AML-193 (cell line): ENCODE data around the gene ERBIN.
A peak's percentile ranks its signal among the peaks of the same experiment; 100 is the strongest.
"Not testable (repeated sequence)": the region's sequence is repeated elsewhere in the genome, so short reads cannot be mapped to it uniquely, and the experiment has no call there.

ENCODE experiments used
- DNase-seq, 2 experiments: peaks; one replicate each; lab custom pipeline; 2025; lab: John Stamatoyannopoulos, UW

Gene ERBIN, protein sequence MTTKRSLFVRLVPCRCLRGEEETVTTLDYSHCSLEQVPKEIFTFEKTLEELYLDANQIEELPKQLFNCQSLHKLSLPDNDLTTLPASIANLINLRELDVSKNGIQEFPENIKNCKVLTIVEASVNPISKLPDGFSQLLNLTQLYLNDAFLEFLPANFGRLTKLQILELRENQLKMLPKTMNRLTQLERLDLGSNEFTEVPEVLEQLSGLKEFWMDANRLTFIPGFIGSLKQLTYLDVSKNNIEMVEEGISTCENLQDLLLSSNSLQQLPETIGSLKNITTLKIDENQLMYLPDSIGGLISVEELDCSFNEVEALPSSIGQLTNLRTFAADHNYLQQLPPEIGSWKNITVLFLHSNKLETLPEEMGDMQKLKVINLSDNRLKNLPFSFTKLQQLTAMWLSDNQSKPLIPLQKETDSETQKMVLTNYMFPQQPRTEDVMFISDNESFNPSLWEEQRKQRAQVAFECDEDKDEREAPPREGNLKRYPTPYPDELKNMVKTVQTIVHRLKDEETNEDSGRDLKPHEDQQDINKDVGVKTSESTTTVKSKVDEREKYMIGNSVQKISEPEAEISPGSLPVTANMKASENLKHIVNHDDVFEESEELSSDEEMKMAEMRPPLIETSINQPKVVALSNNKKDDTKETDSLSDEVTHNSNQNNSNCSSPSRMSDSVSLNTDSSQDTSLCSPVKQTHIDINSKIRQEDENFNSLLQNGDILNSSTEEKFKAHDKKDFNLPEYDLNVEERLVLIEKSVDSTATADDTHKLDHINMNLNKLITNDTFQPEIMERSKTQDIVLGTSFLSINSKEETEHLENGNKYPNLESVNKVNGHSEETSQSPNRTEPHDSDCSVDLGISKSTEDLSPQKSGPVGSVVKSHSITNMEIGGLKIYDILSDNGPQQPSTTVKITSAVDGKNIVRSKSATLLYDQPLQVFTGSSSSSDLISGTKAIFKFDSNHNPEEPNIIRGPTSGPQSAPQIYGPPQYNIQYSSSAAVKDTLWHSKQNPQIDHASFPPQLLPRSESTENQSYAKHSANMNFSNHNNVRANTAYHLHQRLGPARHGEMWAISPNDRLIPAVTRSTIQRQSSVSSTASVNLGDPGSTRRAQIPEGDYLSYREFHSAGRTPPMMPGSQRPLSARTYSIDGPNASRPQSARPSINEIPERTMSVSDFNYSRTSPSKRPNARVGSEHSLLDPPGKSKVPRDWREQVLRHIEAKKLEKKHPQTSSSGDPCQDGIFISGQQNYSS (N-terminal part only)

DNA sequence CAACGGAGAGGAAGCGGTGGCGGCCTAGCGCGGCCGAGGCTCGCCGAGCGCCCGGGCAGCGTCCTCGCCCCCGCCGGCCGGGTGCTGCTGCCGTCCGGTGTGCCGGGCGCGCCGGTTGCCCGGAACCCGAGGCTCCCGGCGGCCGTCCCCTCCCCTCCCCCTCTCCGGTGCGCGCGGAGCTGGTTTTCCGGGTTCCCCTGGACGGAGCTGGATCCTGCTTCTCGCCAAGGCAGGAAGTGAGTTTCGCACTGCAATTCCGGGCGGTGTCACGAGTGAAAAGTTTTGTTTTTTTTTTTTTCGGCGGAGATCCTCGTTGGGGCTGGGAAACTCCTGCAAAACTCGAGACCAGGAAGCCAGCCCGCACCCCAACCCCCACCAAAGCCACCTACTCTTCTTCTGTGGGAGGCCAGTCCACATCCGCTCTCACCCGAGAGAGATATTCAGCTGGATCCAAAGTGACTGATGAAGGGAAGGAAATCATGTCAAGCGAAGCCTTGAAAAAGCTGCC is at the start of gene ERBIN:
TSS of gene ERBIN (plus strand) at position 300 of the 508 bp plus-strand sequence. CDS start 66,144 bp downstream, outside the sequence.
- DNase-seq = peak; percentile 53 to 60

DNA sequence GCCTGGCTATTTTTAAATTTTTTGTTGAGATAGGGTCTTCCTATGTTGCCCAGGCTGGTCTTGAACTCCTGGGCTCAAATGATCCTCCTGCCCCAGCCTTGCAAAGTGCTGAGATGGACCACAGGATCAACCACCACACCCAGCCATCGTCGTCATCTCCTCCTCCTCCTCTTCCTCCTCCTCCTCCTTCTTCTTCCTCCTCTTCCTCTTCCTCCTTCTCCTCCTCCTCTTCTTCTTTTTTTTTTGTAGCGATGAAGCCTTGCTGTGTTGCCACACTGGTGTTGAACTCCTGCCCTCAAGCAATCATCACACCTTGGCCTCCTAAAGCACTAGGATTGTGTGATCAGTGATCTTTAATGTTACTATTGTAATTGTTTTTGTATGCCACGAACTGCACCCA is 49.4 kb upstream of the ERBIN start:
- DNase-seq = no peak

DNA sequence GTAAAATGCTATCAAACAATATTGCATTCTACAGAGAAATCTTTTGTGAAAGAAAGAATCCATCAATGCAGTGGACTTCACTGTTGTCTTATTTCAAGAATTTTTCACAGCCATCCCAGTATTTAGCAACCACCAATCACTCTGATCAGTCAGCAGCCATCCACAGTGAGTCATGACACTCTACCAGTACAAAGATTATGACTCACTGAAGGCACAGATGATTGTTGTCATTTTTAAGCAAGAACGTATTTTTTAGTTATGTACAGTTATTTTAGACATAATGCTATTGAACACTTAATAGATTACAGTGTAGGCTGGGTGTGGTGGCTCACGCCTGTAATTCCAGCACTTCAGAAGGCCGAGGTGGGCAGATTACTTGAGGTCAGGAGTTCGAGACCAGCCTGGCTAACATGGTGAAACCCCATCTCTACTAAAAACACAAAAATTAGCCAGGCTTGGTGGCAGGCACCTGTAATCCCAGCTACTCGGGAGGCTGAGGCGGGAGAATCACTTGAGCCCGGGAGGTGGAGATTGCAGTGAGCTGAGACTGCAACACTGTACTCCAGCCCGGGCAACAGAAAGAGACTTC is 46.6 kb upstream of the ERBIN start:
- not testable (repeated sequence) for DNase-seq

DNA sequence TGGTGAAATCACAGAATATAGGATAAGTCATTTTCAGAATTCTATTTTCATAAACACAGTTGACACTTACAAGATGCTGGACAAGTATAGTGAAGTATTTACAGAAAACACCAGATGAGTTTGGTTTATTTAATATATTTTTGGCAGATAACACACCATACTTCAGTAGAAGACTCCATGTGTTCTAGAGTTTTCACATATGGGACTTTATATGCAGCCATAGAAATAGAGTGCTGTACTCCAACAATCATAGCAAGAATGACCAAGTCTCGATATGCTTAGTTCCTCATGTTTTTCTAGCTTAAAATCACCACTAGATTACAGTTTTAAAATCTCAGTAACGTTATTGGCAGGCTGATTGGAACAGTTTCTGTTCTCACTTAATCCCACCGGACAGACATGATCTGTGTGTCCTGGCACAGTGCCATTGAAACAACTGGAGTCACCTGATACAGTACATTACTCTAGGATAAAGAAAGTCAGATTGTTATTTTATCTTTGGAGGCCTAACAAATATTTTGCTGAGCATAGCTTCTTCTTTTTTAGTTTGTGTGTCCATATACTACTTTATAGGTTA is 45.8 kb upstream of the ERBIN start:
- no peak for DNase-seq

DNA sequence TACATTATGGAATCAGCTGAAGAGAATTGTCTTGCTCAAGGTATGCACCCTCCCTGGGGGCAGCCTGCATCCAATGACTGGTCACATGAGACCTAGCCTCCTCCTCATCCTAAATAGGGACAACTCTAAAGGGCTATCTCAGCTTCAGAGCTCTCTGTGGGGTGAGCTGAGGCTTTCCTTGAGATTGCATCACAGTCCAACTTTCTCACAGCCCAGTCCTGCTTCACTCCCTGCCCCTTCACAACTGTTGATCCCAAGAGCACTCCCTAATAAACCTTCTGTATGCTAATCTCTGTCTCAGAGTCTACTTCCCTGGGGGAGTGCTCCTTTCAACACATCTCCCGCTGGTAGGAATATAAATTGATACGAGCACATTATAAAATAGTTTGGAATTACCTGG is 44.1 kb upstream of the ERBIN start:
- no peak for DNase-seq

DNA sequence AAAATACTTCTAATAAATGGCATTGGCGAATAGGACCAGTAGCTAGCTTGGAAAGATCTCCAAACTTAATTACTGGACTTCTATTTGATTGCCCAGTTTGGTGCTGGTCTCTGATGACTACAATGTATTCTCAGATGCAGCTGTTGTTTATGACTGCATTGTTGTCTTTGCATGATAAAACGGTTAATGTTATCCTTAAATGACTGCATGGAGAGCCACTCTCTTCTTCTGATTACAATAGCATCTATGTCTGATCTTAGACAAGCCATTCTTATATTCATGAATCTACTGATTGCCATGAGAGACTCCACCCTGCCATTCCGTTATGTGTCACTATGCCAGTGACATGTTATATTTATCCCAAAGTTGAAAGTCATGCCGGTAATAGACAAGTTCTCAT is 42.9 kb upstream of the ERBIN start:
- no peak for DNase-seq

DNA sequence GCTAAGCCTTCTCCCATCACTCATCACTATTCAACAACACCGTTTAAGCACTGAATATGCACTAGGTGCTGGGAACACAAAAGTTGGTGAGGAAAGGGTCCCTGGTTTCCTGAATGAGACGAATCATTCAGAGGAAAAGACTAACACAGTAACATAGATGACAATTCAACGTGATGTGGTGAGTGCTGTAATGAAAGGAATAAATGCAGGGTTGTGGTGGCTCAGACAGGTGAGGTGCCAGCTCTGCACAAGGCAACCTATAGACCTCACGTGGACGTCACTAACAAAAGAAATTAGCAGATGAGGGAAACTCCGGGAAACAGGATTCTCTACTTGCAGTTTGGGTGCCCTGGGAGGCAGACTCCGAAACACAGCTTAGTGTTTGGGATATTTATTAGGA is 40.0 kb upstream of the ERBIN start:
- DNase-seq = no peak

DNA sequence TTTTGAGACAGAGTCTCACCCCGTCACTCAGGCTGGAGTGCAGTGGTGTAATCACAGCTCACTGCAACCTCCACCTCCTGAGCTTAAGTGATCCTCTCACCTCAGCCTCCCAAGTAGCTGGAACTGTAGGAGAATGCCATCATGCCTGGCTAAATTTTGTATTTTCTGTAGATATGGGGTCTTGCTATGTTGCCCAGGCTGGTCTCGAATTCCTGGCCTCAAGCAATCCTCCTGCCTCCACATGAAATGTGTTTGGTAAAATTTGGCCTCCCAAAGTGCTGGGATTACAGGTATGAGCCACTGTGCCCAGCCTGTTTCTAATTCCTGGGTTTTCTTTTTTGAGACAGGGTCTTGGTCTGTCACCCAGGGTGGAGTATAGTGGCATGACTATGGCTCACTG is 34.4 kb upstream of the ERBIN start:
- not testable (repeated sequence) for DNase-seq

DNA sequence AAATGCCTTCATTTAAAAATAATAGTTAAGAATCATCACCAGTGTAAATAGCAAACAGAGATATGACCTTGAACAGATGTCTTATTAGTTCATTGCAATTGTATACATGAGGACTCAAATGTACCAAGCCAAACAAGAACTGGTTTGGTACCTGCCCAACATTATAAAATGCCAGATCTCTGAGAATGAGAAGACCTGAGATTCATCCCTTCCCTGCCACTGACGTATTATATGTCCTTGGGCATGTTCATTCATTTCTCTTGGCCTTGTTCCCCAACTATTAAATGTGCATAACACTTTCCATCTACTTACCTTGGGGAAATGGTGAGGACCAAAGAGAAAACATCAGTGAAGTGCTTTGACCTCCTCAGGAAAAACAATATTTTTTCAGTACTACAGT is 33.6 kb upstream of the ERBIN start:
- DNase-seq = no peak

DNA sequence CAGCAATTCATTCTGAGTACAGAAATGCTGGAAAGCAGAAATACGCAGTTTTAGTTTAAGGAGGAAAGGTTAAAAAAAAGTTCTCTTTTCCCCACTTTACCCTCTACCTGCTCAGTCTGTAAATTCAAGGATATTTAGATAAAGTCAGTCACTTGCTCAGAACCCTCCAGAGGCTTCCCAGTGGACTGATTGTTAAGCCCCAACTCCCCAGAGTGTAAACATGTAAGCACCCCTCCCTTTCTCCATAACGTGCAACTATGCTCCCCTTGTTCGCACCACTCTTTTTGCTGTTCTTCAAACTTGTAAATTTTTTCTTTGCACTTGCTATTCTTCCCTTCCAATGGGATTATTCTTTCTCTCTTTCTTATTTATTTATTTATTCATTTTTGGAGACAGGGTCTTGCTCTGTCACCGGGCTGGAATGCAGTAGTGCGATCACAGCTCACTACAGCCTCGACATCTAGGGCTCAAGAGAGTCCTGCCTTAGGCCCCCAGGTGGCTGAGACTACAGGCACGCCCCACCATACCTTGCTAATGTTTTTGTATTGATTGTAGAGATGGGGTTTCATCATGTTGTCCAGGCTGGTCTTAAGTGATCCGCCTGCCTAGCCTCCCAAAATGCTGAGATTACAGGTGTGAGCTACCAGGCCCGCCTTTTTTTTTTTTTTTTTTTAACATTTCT is 32.5 kb upstream of the ERBIN start:
- DNase-seq = no peak

DNA sequence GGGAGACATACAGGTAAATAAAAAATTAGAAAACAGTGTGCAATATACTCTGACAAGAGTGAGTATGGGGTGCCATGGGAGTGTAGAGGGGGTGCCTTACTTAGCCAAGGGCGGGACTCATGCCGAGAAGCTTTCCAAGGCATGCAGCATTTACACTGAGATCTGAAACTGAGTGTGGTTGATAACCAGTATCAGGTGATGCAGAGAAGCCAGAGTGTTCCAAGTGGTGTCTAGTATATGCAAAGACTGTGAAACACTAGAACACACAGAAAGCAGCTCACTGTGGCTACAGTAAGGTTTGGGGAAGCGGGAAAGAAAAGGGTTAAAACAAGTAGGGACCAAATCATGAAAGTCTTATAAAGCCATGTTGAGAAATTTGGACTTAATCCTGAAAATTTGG is 30.5 kb upstream of the ERBIN start:
- DNase-seq = no peak

DNA sequence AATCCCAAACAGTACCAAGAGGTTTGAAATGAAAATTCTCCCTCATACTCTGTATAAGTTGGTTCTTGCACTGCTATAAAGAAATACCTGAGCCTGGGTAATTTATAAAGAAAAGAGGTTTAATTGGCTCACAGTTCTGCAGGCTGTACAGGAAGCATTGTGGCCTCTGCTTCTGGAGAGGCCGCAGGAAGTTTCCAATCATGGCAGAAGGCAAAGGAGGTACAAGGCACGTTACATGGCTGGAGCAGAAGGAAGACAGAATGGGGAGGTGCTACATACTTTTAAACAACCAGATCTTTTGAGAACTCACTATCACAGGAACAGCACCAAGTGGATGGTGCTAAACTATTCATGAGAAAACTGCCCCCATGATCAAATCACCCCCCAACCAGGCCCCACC is 25.6 kb upstream of the ERBIN start:
- no peak for DNase-seq

DNA sequence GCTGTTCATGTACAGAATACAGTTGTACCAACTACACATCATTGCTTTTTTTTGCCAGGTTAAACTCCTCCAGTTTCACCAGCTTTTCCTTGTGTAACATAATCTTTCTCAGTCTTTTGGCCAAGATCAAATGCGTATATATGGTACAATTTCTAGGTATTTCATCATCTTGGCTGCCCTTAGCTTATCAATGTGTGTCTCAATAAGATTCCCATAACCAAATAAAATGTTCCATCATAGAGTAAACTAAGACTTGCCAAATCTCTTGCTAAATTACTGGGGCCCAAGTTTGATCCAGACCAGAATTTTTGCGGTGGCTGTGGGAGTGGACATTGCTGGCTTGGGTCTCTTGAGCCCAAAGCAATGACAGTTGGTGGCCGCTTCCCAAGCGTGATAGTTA is 24.3 kb upstream of the ERBIN start:
- DNase-seq = no peak

DNA sequence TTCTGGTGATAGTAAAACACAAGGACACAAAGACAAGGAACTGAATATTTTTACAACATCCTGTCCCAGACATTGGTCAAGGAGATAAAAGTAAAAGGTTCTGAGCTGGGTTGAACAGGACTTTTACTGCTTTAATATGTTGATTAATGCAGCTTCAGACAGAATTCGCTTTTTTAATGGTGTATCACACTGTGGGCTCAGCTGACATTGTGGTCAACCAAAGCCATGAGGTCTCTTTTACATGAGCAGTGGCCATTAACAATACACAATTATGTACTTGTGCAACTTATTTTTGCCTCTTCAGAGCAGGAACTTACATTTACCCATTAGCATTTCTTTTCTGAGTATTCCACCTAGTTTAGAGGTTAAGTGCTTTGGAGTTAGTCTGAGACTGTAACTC is 22.8 kb upstream of the ERBIN start:
- DNase-seq = no peak

DNA sequence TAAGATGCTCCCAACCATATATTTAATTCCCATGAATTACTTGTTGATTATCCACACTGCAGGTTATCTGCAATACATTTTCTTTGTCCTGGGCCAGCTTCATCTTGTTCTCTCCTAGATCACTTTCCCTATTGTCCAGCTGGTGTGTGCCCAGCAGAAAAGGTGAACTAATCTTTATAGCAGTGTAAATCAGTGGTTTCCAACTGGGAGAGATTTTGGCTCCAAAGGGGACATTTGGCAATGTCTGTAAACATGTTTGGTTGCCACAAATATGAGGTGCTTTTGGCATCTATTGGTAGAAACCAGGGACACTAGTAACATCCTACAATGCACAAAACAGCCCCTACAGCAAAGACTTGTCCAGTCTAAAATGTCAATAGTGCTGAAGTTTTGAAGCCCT is 20.1 kb upstream of the ERBIN start:
- DNase-seq = no peak

DNA sequence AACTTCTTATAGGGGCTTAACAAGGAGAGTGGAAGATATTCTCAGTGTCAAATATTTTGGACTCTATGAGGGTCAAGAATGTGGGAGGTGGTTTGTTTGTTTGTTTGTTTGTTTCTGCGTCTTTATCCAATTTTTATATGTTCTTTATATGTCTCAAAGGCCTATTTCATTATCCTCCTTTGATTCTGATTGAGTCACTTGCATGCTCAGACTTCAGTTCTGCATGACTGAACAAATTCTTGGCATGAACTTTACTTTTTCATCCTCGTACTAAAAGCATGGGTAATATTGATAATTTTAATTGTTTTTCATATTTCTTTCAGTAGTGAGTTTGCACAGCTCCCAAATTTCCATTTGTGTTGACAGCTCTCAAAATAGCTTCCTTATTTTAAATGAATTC is 19.2 kb upstream of the ERBIN start:
- DNase-seq = no peak

DNA sequence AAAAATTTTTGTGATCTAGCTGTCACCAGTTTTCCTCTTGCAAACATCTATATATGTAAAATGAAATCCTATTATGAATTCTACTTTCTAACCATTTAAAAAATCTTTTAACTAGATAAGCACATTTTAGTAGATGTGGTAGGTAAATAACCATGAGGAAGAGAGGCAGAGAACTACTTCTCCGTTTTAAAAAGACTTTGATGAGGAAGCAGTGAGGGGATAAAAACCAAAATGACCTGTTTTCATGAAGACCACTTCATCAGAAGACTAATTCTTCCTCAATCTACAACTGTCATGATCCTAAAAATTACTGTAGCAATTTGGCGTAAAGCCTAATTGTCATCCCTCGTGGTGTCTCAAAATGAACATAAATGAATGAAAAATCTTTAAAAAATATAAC is 15.7 kb upstream of the ERBIN start:
- no peak for DNase-seq

DNA sequence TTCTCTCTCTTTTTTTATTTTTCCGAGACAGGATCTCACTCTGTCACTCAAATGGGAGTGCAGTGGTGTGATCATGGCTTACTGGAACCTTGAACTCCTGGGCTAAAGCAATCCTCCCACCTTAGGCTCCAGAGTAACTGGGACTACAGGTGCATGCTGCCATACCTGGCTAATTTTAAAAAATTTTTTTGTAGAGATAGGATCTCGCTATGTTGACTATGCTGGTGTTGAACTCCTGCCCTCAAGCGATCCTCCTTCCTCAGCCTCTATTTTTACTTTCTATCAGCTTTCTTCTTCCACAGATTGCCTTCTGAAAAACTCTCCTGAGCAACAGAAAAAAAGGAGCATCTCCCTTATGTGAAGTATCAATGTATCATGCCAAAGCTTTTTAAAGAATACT is 14.1 kb upstream of the ERBIN start:
- no peak for DNase-seq

DNA sequence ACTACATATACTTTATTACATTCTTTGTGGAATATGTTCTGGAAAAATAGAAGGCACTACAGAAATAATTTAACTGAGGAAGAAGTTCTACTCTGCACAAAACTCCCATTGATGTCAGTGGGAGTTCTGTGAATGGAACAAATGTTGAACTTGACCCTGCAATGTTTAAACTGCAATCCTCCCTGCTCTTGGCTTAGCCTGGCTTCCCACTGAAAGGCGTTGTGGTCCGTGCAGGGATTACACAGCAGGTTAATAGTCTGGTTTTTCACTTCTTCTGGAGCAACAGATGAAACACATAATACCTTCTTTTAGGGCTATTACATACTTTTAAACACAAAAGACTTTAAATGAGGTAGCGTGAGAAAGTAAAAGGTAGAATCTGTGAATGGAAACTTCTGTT is 12.9 kb upstream of the ERBIN start:
- no peak for DNase-seq

DNA sequence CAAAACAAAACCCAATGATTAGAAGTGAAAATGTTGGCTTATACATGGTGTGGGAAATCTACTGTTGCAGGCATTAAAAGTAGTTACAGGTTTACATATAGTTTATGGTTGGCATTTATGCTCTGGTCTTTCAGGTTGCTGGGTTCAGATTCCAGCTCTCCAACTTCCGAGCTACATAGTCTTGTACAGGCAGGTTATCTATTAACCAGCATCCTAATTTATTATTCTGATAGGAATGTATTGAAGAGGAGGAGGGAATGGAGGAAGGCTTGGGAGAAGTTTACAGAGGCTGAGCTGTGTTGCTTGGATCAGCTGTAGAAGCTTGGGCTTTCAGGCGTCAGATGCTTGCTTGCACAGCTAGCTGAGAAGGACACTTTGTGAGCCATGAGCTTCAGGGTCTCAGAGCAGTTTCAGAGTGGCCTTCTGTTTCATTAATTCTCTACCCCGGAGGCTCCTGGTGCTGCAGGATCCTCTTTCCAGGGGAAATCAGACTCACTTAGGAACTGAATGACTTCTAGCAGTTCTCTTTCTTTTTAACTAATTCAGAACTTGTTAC is 11.7 kb upstream of the ERBIN start:
- DNase-seq = no peak

DNA sequence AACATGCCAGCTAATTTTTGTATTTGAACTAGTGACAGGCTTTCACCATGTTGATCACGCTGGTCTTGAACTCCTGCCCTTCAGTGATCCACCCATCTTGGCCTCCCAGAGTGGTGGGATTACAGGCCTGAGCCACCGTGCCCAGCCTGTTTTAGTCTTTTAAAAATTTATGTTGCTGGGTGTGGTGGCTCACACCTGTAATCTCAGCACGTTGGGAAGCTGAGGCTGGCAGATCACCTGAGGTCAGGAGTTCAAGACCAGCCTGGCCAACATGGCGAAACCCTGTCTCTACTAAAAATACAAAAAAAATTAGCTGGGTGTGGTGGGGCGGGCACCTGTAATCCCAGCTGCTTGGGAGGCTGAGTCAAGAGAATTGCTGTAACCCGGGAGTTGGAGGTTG is 10.7 kb upstream of the ERBIN start:
- DNase-seq = not testable (repeated sequence)
